ENCODE measurements around the gene AP3S1. TPM values are rescaled to one million over a fixed set of nuclear protein-coding genes. Genes with fewer than 3 reads are reported as not detected.

Gene AP3S1
- total RNA-seq, 2 experiments from 2014 or later: 85.7 to 87.6 TPM

DNA sequence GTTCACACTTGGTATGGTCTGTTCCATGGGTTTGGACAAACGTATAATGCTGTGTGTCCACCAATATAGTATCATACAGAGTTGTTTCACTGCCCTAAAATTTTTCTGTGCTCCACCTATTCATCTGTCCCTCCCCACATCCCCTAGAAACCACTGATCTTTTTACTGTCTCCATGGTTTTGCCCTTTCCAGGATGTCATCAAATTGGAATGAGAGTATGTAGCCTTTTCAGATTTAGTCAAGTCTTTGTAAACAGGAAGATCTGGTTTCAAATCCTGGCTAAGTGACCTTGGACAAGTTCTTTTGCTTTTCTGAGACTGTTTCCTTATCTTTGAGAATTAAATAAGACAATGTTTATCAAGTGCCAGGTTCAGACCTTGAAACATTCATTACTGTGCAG, 107.4 kb downstream of the AP3S1 start:
- no peak for DNase-seq
- Mint-ChIP-seq H3K9me3 (no peaks in the 10 kb centered on the region), H3K4me1 (ENCODE audit: low read depth) (no peaks in the 10 kb centered on the region), H3K4me3 (no peak overlapping the region), H3K36me3 (no peaks in the 10 kb centered on the region), H3K27me3 (peaks cover 3% of the 10 kb centered on the region), H3K27ac (no peak overlapping the region)
- CTCF ChIA-PET: no interaction called here
- intact Hi-C loops (cut with micrococcal nuclease): no loop called here
- POLR2A ChIA-PET: no interaction called here

DNA sequence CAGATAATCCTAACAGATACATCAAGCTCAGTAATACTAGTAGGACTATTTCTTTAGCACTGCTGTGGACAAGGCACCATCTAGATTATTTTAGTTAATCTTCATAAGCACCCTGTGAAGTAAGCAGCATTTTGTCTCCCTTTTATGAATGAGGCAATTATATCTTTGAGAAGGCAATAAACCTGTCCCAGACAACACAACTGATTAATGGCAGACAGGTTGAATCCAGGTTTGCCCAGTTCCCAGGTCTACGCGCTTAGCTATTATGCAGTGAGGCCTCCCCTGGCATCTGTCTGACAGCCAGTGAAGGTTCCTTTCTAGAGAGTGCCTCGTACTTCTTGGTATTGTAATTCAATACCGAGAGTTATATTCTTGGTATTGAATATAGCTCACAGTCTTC, 110.9 kb downstream of the AP3S1 start:
- Mint-ChIP-seq H3K4me3 (no peak overlapping the region), H3K4me1 (ENCODE audit: low read depth) (no peaks in the 10 kb centered on the region), H3K27ac (no peak overlapping the region), H3K36me3 (no peaks in the 10 kb centered on the region), H3K27me3 (peaks cover 5% of the 10 kb centered on the region), H3K9me3 (no peaks in the 10 kb centered on the region)
- ChIA-PET POLR2A (no interaction called here), CTCF (interaction anchor here (1.0 kb wide), 1 partner anchor 10 kb away, joined by 3 read pairs; the partner anchor contains the start of gene LVRN)
- no peak for DNase-seq
- intact Hi-C loops (cut with micrococcal nuclease): no loop called here

DNA sequence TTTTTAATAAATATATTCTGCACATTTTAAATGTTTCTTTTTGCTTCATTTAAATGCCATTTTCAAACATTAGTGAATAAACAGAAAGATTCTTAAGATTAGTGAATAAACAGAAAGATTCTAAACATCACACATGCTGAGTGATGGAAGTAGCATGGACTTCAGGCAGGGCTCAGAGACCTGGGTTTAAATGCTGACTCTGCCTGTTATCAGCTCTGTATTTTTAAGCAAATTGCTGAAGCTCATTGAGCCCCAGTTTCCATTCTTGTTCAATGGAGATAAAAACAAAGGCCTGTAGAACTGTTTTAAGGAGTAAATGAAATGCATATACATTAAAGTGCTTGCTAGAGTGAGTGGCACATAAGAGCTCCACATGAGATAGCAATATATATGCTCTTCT, 112.4 kb downstream of the AP3S1 start:
- intact Hi-C loops (cut with micrococcal nuclease): no loop called here
- H3K27ac Mint-ChIP-seq: no peak overlapping the region
- no peaks in the 10 kb centered on the region for H3K36me3 Mint-ChIP-seq
- no peak for DNase-seq
- H3K4me1 Mint-ChIP-seq (ENCODE audit: low read depth): no peaks in the 10 kb centered on the region
- CTCF ChIA-PET: no interaction called here
- H3K4me3 Mint-ChIP-seq: no peak overlapping the region
- H3K9me3 Mint-ChIP-seq: no peaks in the 10 kb centered on the region
- POLR2A ChIA-PET: no interaction called here
- H3K27me3 Mint-ChIP-seq: peaks cover 11% of the 10 kb centered on the region

DNA sequence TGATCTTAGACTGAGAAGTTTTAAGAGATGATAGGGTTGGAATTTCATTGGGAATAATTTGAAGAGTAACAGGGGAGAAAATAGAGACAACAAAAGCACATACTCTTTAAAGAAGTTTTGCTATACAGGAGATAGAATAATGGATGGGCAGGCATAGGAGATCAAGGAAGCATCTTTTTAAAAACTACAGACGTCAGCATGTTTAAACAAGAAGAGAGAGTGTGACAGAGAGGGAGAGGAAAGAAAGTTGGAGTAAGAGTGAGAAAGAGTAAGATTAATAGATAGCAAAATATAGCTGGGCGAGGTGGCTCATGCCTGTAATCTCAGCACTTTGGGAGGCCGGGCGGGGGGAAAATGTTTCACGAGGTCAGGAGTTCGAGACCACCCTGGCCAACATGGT, 115.2 kb downstream of the AP3S1 start:
- no peaks in the 10 kb centered on the region for H3K9me3 Mint-ChIP-seq
- DNase-seq: no peak
- no peaks in the 10 kb centered on the region for H3K36me3 Mint-ChIP-seq
- POLR2A ChIA-PET: no interaction called here
- peaks cover 5% of the 10 kb centered on the region for H3K4me1 Mint-ChIP-seq (ENCODE audit: low read depth)
- no peak overlapping the region for H3K4me3 Mint-ChIP-seq
- H3K27me3 Mint-ChIP-seq: peaks cover 30% of the 10 kb centered on the region
- H3K27ac Mint-ChIP-seq: no peak overlapping the region
- intact Hi-C loops (cut with micrococcal nuclease): no loop called here
- CTCF ChIA-PET: no interaction called here

DNA sequence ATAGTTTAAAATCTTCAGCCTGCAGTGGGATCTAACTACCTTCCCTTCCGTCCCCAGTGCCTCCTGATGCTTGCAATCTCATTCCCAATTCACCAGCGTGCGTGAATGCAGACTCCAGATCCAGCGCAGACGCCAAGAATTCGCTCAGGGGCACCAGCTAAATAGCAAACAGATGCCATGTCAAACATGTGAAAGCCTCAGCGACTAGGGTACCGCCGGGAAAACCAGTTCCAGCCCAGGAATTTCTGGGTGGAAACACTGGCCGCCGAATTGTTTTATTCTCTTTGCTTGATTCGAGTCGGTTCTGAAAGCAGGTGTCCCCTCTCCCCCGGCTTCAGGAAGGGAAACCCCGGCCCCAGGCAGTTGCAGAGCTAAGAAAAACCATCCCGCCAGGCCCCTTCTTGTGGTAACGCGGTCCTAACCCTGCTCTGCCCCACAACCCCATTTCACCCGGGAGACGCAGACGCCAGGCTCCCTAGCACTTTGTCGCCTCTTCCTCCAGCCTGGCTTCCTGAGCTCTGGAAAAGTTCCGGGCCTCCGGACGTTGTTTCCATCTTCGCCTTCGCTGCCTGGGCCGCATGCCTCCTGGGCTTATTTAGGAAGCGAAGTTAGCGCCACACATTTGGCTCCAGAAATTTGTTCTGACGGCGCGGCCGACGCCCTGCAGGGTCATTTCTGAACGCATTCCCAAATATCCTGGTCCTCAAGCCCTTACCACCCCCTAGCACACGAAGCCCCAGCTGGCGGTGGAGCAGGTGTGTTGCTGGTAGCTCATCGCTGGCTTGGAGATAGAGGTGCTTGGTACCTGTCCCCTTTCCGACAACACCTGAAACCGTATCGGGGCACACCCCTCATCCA, 119.9 kb downstream of the AP3S1 start:
- ChIA-PET POLR2A (no interaction called here), CTCF (interaction anchor here (0.6 to 1.2 kb wide), 3 partner anchors 9 to 664 kb away, joined by 3 read pairs; no protein-coding TSS in a partner anchor)
- H3K27ac Mint-ChIP-seq: no peak overlapping the region
- H3K4me1 Mint-ChIP-seq (ENCODE audit: low read depth): peaks cover 8% of the 10 kb centered on the region
- no peak for DNase-seq
- no peaks in the 10 kb centered on the region for H3K9me3 Mint-ChIP-seq
- no peaks in the 10 kb centered on the region for H3K36me3 Mint-ChIP-seq
- H3K4me3 Mint-ChIP-seq: no peak overlapping the region
- peaks cover 56% of the 10 kb centered on the region for H3K27me3 Mint-ChIP-seq
- intact Hi-C loops (cut with micrococcal nuclease): no loop called here

DNA sequence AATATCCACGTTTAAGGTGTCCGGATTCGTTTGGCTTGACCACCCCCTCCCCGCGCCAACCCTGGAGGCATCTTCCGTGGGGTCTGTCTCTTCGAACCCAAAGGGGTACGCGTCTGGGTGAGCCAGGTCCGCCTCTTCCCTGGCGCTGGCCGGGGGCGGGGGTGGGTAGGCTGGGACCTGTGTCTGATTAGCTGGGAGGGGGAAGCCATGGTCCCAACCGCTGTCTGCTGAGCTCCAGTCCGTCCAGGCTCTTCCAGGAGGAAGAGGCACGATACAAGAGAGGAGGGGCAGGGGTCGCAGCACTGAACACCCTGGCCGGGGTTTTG, 120.5 kb downstream of the AP3S1 start, which contains the start of gene LVRN:
LVRN (plus strand) TSS at position 237 of the 326 bp plus-strand sequence. CDS start 143 bp downstream, outside the sequence.
- Mint-ChIP-seq H3K27me3 (peaks cover 57% of the 10 kb centered on the region), H3K4me3 (no peak within 1 kb of the TSS), H3K9me3 (no peaks in the 10 kb centered on the region), H3K4me1 (ENCODE audit: low read depth) (peaks cover 8% of the 10 kb centered on the region), H3K36me3 (no peaks in the 10 kb centered on the region), H3K27ac (no peak within 1 kb of the TSS)
- ChIA-PET POLR2A (no interaction called here), CTCF (interaction anchor here (0.6 to 1.2 kb wide), 4 partner anchors 10 to 663 kb away, joined by 3 to 4 read pairs (median 3); no protein-coding TSS in a partner anchor)
- no peak for DNase-seq
- intact Hi-C loops (cut with micrococcal nuclease): no loop called here

DNA sequence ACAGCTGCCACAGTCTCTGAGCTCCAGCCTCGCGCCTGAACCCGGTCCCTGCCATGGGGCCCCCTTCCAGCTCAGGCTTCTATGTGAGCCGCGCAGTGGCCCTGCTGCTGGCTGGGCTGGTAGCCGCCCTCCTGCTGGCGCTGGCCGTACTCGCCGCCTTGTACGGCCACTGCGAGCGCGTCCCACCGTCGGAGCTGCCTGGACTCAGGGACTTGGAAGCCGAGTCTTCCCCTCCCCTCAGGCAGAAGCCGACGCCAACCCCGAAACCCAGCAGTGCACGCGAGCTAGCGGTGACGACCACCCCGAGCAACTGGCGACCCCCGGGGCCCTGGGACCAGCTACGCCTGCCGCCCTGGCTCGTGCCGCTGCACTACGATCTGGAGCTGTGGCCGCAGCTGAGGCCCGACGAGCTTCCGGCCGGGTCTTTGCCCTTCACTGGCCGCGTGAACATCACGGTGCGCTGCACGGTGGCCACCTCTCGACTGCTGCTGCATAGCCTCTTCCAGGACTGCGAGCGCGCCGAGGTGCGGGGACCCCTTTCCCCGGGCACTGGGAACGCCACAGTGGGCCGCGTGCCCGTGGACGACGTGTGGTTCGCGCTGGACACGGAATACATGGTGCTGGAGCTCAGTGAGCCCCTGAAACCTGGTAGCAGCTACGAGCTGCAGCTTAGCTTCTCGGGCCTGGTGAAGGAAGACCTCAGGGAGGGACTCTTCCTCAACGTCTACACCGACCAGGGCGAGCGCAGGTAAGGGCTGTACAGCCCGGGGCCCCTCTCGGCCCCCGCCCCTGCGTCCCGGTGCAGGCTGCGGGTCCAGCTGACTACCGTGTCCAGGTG, 121.0 kb downstream of the AP3S1 start:
- CTCF ChIA-PET: interaction anchor here (0.6 to 1.2 kb wide), 5 partner anchors 10 to 894 kb away, joined by 3 to 4 read pairs (median 3); no protein-coding TSS in a partner anchor
- no peaks in the 10 kb centered on the region for H3K36me3 Mint-ChIP-seq
- H3K4me1 Mint-ChIP-seq (ENCODE audit: low read depth): peaks cover 8% of the 10 kb centered on the region
- DNase-seq: peak; percentile 10
- intact Hi-C loops (cut with micrococcal nuclease): no loop called here
- H3K27me3 Mint-ChIP-seq: peaks cover 60% of the 10 kb centered on the region
- H3K9me3 Mint-ChIP-seq: no peaks in the 10 kb centered on the region
- H3K27ac Mint-ChIP-seq: no peak overlapping the region
- POLR2A ChIA-PET: no interaction called here
- H3K4me3 Mint-ChIP-seq: no peak overlapping the region

DNA sequence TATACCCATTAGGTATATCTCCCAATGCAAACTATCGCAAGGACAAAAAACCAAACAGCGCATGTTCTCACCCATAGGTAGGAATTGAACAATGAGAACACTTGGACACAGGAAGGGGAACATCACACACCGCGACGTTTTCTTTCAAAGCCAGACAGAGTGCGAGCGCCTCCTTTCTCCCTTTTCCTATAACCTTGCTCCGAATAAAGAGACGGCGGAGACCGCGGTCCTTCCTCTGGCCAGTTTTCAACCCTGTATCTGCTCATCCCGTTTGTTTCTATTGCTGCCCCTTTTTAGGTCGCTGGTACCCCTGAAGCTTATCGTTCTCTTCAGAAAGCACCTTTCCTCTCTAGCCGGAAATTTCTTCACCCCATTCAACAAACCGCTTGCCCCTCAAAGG, 121.8 kb downstream of the AP3S1 start:
- POLR2A ChIA-PET: no interaction called here
- H3K27me3 Mint-ChIP-seq: peaks cover 58% of the 10 kb centered on the region
- H3K36me3 Mint-ChIP-seq: no peaks in the 10 kb centered on the region
- CTCF ChIA-PET: no interaction called here
- DNase-seq: no peak
- H3K27ac Mint-ChIP-seq: no peak overlapping the region
- H3K9me3 Mint-ChIP-seq: no peaks in the 10 kb centered on the region
- peaks cover 8% of the 10 kb centered on the region for H3K4me1 Mint-ChIP-seq (ENCODE audit: low read depth)
- intact Hi-C loops (cut with micrococcal nuclease): no loop called here
- no peak overlapping the region for H3K4me3 Mint-ChIP-seq

Other genes with a start within 250 kb of the AP3S1 start
- 1 to 10 TPM in 1 of 2 experiments, under 1 TPM in 1; 0.40 to 2.0 TPM for gene TICAM2, start 239.5 kb upstream of the AP3S1 start, total RNA-seq
- gene TMED7, start 215.9 kb upstream of the AP3S1 start, total RNA-seq: 10 to 100 TPM; 42.2 to 44.1 TPM
- gene CDO1, start 25.3 kb upstream of the AP3S1 start, total RNA-seq: under 1 TPM; 0.31 to 0.34 TPM
- gene ATG12, start 370 bp upstream of the AP3S1 start, total RNA-seq: 10 to 100 TPM; 40.6 to 41.9 TPM
- under 1 TPM in 1 of 2 experiments, not detected in 1; 0.10 TPM for gene LVRN, start 120.5 kb downstream of the AP3S1 start, total RNA-seq
- gene ARL14EPL, start 190.5 kb downstream of the AP3S1 start, total RNA-seq: not detected
- gene COMMD10, start 243.1 kb downstream of the AP3S1 start, total RNA-seq: 10 to 100 TPM; 22.1 to 24.3 TPM